Measurements from ENCODE around the gene SYNPO2.

Gene SYNPO2

GRCh38 chr4:118917582-118917981, 28.9 kb downstream of the SYNPO2 start:
- no peak overlapping the region for H3K4me3 ChIP-seq (ENCODE audit: low read depth, low read length)
- TF ChIP-seq, protein P1, sequence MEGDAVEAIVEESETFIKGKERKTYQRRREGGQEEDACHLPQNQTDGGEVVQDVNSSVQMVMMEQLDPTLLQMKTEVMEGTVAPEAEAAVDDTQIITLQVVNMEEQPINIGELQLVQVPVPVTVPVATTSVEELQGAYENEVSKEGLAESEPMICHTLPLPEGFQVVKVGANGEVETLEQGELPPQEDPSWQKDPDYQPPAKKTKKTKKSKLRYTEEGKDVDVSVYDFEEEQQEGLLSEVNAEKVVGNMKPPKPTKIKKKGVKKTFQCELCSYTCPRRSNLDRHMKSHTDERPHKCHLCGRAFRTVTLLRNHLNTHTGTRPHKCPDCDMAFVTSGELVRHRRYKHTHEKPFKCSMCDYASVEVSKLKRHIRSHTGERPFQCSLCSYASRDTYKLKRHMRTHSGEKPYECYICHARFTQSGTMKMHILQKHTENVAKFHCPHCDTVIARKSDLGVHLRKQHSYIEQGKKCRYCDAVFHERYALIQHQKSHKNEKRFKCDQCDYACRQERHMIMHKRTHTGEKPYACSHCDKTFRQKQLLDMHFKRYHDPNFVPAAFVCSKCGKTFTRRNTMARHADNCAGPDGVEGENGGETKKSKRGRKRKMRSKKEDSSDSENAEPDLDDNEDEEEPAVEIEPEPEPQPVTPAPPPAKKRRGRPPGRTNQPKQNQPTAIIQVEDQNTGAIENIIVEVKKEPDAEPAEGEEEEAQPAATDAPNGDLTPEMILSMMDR (IDR thresholded peaks at IDR 0.05; ENCODE audit: low read depth, low read length) = no peak

DNA sequence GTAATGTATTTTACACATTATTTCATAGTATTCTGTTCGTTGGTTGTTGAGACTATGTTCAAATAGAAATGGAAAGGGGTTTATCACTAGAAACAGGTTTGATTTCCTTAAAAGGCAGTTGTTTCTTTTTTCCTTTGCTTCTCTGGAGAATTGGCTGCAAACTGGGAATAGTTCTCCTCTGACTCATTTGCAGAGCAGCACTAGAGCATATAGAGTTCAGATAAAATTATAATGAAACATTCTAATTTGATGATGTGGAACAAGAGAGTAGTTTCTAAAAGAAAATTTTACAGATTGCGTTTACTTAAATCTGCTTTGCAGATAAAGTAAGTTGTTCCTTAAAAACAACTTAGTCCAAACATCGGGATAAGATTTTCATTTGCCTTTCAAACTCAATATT, 29.7 kb downstream of the SYNPO2 start:
- TF ChIP-seq, protein P1 (IDR thresholded peaks at IDR 0.05; ENCODE audit: low read depth, low read length) = no peak
- no peak overlapping the region for H3K4me3 ChIP-seq (ENCODE audit: low read depth, low read length)

DNA sequence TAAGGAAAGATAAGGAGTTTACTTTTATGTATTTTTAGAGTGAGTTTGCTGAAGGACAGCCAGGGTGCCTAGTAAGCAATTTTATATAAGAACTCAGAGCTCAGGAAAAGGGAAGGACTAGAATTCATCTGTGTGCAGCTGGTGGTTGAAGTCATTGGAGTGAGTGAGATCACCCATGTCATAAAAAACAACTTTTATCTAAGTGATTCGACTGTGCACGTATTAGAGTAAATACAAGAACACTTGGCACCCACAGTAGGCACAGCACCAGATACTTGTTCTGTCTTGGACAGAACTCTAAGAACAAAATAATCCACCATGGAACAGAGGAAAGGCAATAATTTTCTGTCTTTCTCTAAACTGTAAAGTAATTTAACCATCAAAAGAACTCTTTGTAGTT, 31.6 kb downstream of the SYNPO2 start:
- TF ChIP-seq, protein P1 (IDR thresholded peaks at IDR 0.05; ENCODE audit: low read depth, low read length) = no peak
- H3K4me3 ChIP-seq (ENCODE audit: low read depth, low read length) = no peak overlapping the region

DNA sequence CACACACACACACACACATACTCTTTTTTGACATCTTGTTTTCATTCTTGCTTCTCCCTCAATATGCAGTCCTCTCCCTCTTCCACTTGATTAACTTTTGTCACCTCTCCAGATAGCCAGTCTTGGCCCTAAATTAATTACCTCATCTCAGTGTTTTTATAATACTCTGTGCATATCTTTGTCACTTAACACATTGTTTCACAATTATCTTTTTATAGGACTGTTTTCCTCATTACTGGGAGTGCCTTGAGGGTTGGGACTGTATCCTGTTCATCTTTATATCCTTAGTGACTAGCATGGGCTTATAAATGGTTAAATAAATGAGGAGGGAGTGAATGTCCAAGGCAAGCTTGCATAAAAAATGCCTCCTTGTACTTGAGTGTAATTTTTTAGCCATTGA, 33.1 kb downstream of the SYNPO2 start:
- TF ChIP-seq, protein P1 (IDR thresholded peaks at IDR 0.05; ENCODE audit: low read depth, low read length) = no peak
- H3K4me3 ChIP-seq (ENCODE audit: low read depth, low read length) = no peak overlapping the region

- no peak overlapping the region for H3K4me3 ChIP-seq (ENCODE audit: low read depth, low read length)
- TF ChIP-seq, protein P1 (IDR thresholded peaks at IDR 0.05; ENCODE audit: low read depth, low read length) = no peak
Measured at GRCh38 chr4:118923891-118924290, 35.2 kb downstream of the SYNPO2 start.

DNA sequence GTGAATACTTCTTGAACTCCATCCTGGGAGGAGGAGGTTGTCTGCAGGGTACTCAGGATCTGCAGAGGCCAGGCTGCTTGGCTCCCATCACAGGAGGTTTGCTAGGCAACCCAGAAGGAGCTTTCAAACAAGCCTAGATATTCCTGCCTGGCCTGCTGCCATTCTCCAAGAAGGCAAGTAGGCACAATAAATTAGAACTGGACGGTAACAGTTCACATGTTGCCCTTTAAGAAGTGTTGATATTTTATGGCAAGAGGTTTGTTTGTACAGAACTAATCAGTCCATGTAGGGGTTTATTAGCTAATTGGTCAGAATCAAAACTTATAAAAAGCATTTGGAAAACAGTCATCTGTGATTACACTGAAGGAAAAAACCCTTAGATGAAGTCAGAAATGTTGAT, 39.3 kb downstream of the SYNPO2 start:
- TF ChIP-seq, protein P1 (IDR thresholded peaks at IDR 0.05; ENCODE audit: low read depth, low read length) = no peak

DNA sequence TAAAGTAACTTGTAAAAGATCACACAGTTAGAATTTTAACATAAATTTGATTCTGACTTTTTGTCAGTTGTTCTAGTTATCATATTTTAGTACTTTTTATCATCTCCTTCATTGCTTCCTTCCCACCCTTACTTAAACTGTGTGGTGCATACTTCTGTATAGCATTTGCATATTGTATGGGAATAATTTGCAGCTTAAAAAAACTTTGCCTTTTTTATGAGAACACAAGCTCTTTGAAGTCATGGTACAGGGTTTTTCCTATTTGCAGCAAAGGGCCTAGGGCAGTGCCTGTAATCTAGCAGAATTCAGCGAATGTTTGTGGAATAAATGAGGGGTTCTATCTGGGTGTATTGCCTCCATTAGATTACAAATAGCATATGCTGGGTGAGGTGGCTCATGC, 41.6 kb downstream of the SYNPO2 start:
- no peak overlapping the region for H3K4me3 ChIP-seq (ENCODE audit: low read depth, low read length)
- TF ChIP-seq, protein P1 (IDR thresholded peaks at IDR 0.05; ENCODE audit: low read depth, low read length) = no peak

More for the DNA sequence above, 39.3 kb downstream of the SYNPO2 start:
- H3K4me3 ChIP-seq (ENCODE audit: low read depth, low read length) = no peak overlapping the region
